Measurements from ENCODE around the gene GNAS-AS1.

DNA sequence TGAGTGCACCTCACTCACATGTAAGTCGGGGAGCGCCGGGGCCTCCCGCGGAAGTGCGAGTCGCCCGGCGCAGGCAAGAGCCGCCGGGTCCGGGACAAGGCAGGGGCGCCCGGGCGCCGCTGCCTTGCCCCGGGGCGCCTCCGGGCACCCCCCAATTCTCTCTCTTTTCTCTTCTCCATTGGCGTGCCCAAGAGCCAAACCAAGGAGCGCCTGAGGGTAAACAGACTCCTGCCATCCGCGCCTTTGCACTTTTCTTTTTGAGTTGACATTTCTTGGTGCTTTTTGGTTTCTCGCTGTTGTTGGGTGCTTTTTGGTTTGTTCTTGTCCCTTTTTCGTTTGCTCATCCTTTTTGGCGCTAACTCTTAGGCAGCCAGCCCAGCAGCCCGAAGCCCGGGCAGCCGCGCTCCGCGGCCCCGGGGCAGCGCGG is 38.6 kb upstream of the GNAS-AS1 start:
- TF ChIP-seq, protein P1, sequence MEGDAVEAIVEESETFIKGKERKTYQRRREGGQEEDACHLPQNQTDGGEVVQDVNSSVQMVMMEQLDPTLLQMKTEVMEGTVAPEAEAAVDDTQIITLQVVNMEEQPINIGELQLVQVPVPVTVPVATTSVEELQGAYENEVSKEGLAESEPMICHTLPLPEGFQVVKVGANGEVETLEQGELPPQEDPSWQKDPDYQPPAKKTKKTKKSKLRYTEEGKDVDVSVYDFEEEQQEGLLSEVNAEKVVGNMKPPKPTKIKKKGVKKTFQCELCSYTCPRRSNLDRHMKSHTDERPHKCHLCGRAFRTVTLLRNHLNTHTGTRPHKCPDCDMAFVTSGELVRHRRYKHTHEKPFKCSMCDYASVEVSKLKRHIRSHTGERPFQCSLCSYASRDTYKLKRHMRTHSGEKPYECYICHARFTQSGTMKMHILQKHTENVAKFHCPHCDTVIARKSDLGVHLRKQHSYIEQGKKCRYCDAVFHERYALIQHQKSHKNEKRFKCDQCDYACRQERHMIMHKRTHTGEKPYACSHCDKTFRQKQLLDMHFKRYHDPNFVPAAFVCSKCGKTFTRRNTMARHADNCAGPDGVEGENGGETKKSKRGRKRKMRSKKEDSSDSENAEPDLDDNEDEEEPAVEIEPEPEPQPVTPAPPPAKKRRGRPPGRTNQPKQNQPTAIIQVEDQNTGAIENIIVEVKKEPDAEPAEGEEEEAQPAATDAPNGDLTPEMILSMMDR (IDR thresholded peaks at IDR 0.05), result no peak
- no peak for TF ChIP-seq POLR2AphosphoS5 (IDR thresholded peaks at IDR 0.05)
